H9 (cell line): ENCODE results near the gene ARMH3. TPM values are rescaled to one million over a fixed set of nuclear protein-coding genes. Genes with fewer than 3 reads are reported as not detected.

ENCODE experiments used
- DNase-seq: peaks from one replicate; pipeline ENCODE4 v3.0.0-alpha.2; 2017
- H2AFZ ChIP-seq: one replicate; pipeline ENCODE4 v1.6.1; 2013; ENCODE audit warnings: mild to moderate bottlenecking, low read length, control low read depth, moderate library complexity
- H2AK5ac ChIP-seq: 2 replicates; pipeline ENCODE4 v1.6.1; 2013; ENCODE audit warnings: low read length, control low read depth, mixed read lengths; ENCODE audit not compliant: insufficient read length
- H2BK120ac ChIP-seq: one replicate; pipeline ENCODE4 v1.6.1; 2013; ENCODE audit warnings: low read depth, mild to moderate bottlenecking, low read length, control low read depth, inconsistent platforms; ENCODE audit not compliant: poor library complexity, severe bottlenecking
- H2BK12ac ChIP-seq: 2 replicates; pipeline ENCODE4 v1.6.1; 2013; ENCODE audit warnings: low read length, control low read depth, mixed read lengths, low read depth; ENCODE audit not compliant: insufficient read length
- H2BK15ac ChIP-seq: 2 replicates; pipeline ENCODE4 v1.6.1; 2013; ENCODE audit warnings: low read depth, low read length, control low read depth
- H2BK20ac ChIP-seq: one replicate; pipeline ENCODE4 v1.6.1; 2013; ENCODE audit warnings: low read depth, mild to moderate bottlenecking, low read length, control low read depth, inconsistent platforms; ENCODE audit not compliant: poor library complexity, severe bottlenecking
- H2BK5ac ChIP-seq: 2 replicates; pipeline ENCODE4 v1.6.1; 2013; ENCODE audit warnings: low read length, control low read depth, mixed read lengths; ENCODE audit not compliant: insufficient read length
- H3K14ac ChIP-seq: 2 replicates; pipeline ENCODE4 v1.6.1; 2013; ENCODE audit warnings: low read length, control low read depth; ENCODE audit not compliant: insufficient read depth
- H3K18ac ChIP-seq: 2 replicates; pipeline ENCODE4 v1.6.1; 2013; ENCODE audit warnings: low read depth, mild to moderate bottlenecking, mixed read lengths, low read length, control low read depth; ENCODE audit not compliant: insufficient read length
- H3K23ac ChIP-seq: 2 replicates; pipeline ENCODE4 v1.6.1; 2013; ENCODE audit warnings: low read length, control low read depth, mixed read lengths, low read depth; ENCODE audit not compliant: insufficient read length
- H3K23me2 ChIP-seq: 2 replicates; pipeline ENCODE4 v1.6.1; 2013; ENCODE audit warnings: low read depth, mild to moderate bottlenecking, mixed read lengths, low read length, control low read depth; ENCODE audit not compliant: insufficient read length, poor library complexity, severe bottlenecking
- H3K27ac ChIP-seq: 2 replicates; pipeline ENCODE4 v1.5.1; 2013; ENCODE audit warnings: low read length, control low read depth, mixed read lengths, low read depth; ENCODE audit not compliant: insufficient read length
- H3K27me3 ChIP-seq: 2 replicates; pipeline ENCODE4 v1.6.1; 2013; ENCODE audit warnings: low read length, control low read depth, inconsistent platforms; ENCODE audit not compliant: insufficient read depth
- H3K4ac ChIP-seq: 2 replicates; pipeline ENCODE4 v1.6.1; 2013; ENCODE audit warnings: low read depth, mild to moderate bottlenecking, control low read depth, inconsistent platforms, low read length, moderate library complexity
- H3K4me1 ChIP-seq: 2 replicates; pipeline ENCODE4 v1.6.1; 2013; ENCODE audit warnings: low read length, control low read depth, inconsistent platforms; ENCODE audit not compliant: insufficient read depth
- H3K4me2 ChIP-seq: 2 replicates; pipeline ENCODE4 v1.6.1; 2013; ENCODE audit warnings: low read length, control low read depth, mixed read lengths; ENCODE audit not compliant: insufficient read length, insufficient read depth
- H3K56ac ChIP-seq: 2 replicates; pipeline ENCODE4 v1.6.1; 2013; ENCODE audit warnings: low read depth, mild to moderate bottlenecking, mixed read lengths, low read length, control low read depth; ENCODE audit not compliant: insufficient read length
- H3K79me1 ChIP-seq: 2 replicates; pipeline ENCODE4 v1.6.1; 2013; ENCODE audit warnings: low read depth, mild to moderate bottlenecking, moderate library complexity, low read length, control low read depth, inconsistent platforms; ENCODE audit not compliant: insufficient read depth, poor library complexity, severe bottlenecking
- H3K79me2 ChIP-seq: 2 replicates; pipeline ENCODE4 v1.6.1; 2013; ENCODE audit warnings: low read length, control low read depth, inconsistent platforms; ENCODE audit not compliant: insufficient read depth
- H3K9ac ChIP-seq: 2 replicates; pipeline ENCODE4 v1.6.1; 2013; ENCODE audit warnings: low read length, control low read depth, mixed read lengths; ENCODE audit not compliant: insufficient read length; ENCODE audit errors: extremely low read depth
- H3K9me3 ChIP-seq: one replicate; pipeline ENCODE4 v1.6.1; 2013; ENCODE audit warnings: low read depth, low read length, inconsistent platforms; ENCODE audit not compliant: control insufficient read depth
- H3T11ph ChIP-seq: one replicate; pipeline ENCODE4 v1.6.1; 2013; ENCODE audit warnings: mild to moderate bottlenecking, low read length, control low read depth, inconsistent platforms
- H4K20me1 ChIP-seq: one replicate; pipeline ENCODE4 v1.6.1; 2013; ENCODE audit not compliant: control insufficient read depth, insufficient read length, insufficient read depth
- H4K5ac ChIP-seq: 2 replicates; pipeline ENCODE4 v1.6.1; 2013; ENCODE audit warnings: low read depth, mild to moderate bottlenecking, mixed read lengths, low read length, control low read depth; ENCODE audit not compliant: insufficient read length
- H4K8ac ChIP-seq: replicated peaks from 2 replicates; pipeline ENCODE4 v1.6.1; 2013; ENCODE audit warnings: low read length, control low read depth, mixed read lengths, low read depth; ENCODE audit not compliant: insufficient read length
- H4K91ac ChIP-seq: 2 replicates; pipeline ENCODE4 v1.6.1; 2013; ENCODE audit warnings: low read depth, mild to moderate bottlenecking, moderate library complexity, mixed read lengths, low read length, control low read depth; ENCODE audit not compliant: insufficient read length
- H3K27ac Mint-ChIP-seq, 3 experiments: 2 replicates in 2 of 3; 3 replicates in 1 of 3; pipeline ENCODE4 v1.8.0; 2020 to 2021; ENCODE audit warnings: mixed read lengths in 3 of 3, mild to moderate bottlenecking in 1 of 3, moderate library complexity in 1 of 3
- H3K27me3 Mint-ChIP-seq: 2 replicates; pipeline ENCODE4 v1.8.0; 2021; ENCODE audit warnings: low read depth, mild to moderate bottlenecking, moderate library complexity, mixed read lengths
- H3K36me3 Mint-ChIP-seq, 3 experiments: 2 replicates in 2 of 3; 3 replicates in 1 of 3; pipeline ENCODE4 v1.8.0; 2020 to 2021; ENCODE audit warnings: low read depth in 3 of 3, mixed read lengths in 3 of 3; ENCODE audit not compliant: insufficient read depth in 1 of 3
- H3K4me1 Mint-ChIP-seq, 2 experiments: 2 replicates each; pipeline ENCODE4 v1.8.0; 2020; ENCODE audit warnings: mixed read lengths in 2 of 2
- H3K4me3 Mint-ChIP-seq, 2 experiments: 2 replicates in 1 of 2; 3 replicates in 1 of 2; pipeline ENCODE4 v1.8.0; 2020 to 2021; ENCODE audit warnings: mild to moderate bottlenecking in 2 of 2, mixed read lengths in 2 of 2, moderate library complexity in 1 of 2
- H3K9me3 Mint-ChIP-seq, 2 experiments: 2 replicates in 1 of 2; 3 replicates in 1 of 2; pipeline ENCODE4 v1.8.0; 2020; ENCODE audit warnings: mild to moderate bottlenecking in 2 of 2, mixed read lengths in 2 of 2, moderate library complexity in 1 of 2
- WGBS: extraction: QIAGEN DNeasy Blood & Tissue Kit; methylation state at CpG from one replicate; pipeline ENCODE4 v1.1.7; 2013; ENCODE audit warnings: missing lambda C conversion rate, low lambda C conversion rate, mixed read lengths; ENCODE audit not compliant: insufficient read length; ENCODE audit errors: extremely low coverage; 5-methylcytosine and 5-hydroxymethylcytosine counted together
- total RNA-seq: library from RNA; stranded (reverse); gene quantifications from 2 replicates; pipeline ENCODE4 v1.2.1, GENCODE V29; 2021
- TF ChIP-seq, protein P1 (sequence below): fragments of 200-600 bp; sonication (generic); conservative IDR thresholded peaks from 3 replicates; pipeline ENCODE4 v1.8.0; 2021; ENCODE audit warnings: antibody characterized with exemption, mild to moderate bottlenecking

Gene ARMH3
- total RNA-seq, 1 experiment from 2014 or later = 20.4 TPM

DNA sequence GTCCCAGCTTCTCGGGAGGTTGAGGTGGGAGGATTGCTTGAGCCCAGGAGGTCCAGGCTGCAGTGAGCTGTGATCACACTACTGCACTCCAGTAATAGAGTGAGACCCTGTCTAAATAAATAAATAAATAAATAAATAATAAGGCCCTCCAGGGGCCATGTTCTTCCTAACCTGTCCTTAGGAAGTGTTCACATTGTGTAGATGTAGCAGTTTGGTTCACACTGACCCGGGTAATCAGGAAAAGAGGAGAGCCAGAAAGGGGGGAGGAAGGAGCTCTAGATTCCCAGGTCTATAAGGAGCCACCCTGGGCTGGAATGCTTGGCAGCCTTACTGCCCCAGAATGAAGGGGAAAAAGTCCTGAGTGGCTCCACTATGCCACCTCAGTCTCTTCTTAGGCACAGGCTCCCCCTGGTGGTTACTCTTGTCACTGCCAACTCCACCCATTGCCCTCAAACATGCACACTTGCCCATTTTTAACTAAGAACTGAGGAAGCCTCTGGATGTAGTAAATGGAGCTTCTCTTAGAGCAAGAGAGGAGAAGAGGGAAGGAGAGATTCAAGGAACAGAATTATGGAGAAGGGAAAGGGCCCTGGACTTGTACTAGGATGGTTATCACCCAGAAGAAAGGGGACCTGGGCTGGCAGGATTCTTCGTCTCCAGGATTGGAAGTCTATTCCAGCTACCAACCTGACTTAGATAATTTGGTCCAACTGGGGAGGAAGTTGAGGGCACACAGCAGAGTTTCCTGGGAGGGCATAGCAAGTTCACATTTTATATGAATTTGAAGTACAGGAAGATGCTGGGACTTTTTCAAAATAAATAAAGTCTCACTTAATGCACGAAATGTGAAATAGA, 16.9 kb upstream of the ARMH3 start:
- Histone ChIP-seq H3K4me2 (no peak overlapping the region), H3K18ac (no peak overlapping the region), H3K27me3 (no peaks in the 10 kb centered on the region), H3K23me2 (no peaks in the 10 kb centered on the region), H2BK12ac (no peak overlapping the region), H2AFZ (no peak overlapping the region), H3K27ac (no peak overlapping the region), H3K56ac (no peak overlapping the region), H3K4ac (no peak overlapping the region), H2AK5ac (no peak overlapping the region), H4K91ac (no peak overlapping the region), H2BK5ac (no peak overlapping the region), H3K9ac (no peak overlapping the region), H3K9me3 (no peaks in the 10 kb centered on the region), H3K14ac (no peak overlapping the region), H3T11ph (no peak overlapping the region), H3K79me1 (no peaks in the 10 kb centered on the region), H3K4me1 (no peaks in the 10 kb centered on the region), H4K5ac (no peak overlapping the region), H2BK120ac (no peak overlapping the region), H4K8ac (no peak overlapping the region), H3K79me2 (no peaks in the 10 kb centered on the region), H2BK20ac (no peak overlapping the region), H4K20me1 (no peaks in the 10 kb centered on the region), H2BK15ac (no peak overlapping the region), H3K23ac (no peak overlapping the region)
- Mint-ChIP-seq H3K4me1 (peaks cover 0 to 3% of the 10 kb centered on the region in 2 experiments; a peak in 1 of 4 replicates), H3K27ac (no peak overlapping the region), H3K36me3 (no peaks in the 10 kb centered on the region), H3K4me3 (no peak overlapping the region), H3K27me3 (no peaks in the 10 kb centered on the region; the same call in none of the 2 replicates), H3K9me3 (no peaks in the 10 kb centered on the region)
- WGBS = no CpG with 5 or more reads among the region's 4 CpGs
- peak; percentile 76 for DNase-seq
- TF ChIP-seq, protein P1, sequence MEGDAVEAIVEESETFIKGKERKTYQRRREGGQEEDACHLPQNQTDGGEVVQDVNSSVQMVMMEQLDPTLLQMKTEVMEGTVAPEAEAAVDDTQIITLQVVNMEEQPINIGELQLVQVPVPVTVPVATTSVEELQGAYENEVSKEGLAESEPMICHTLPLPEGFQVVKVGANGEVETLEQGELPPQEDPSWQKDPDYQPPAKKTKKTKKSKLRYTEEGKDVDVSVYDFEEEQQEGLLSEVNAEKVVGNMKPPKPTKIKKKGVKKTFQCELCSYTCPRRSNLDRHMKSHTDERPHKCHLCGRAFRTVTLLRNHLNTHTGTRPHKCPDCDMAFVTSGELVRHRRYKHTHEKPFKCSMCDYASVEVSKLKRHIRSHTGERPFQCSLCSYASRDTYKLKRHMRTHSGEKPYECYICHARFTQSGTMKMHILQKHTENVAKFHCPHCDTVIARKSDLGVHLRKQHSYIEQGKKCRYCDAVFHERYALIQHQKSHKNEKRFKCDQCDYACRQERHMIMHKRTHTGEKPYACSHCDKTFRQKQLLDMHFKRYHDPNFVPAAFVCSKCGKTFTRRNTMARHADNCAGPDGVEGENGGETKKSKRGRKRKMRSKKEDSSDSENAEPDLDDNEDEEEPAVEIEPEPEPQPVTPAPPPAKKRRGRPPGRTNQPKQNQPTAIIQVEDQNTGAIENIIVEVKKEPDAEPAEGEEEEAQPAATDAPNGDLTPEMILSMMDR = peak; percentile 98
